GM12878 (cell line): ENCODE measurements around the gene SLC9A8.

Experiments used
- EP300 ChIP-seq, 2 experiments: fragments of 150-350 bp in 1 of 2; IDR thresholded peaks; 2 replicates each; pipeline ENCODE4 v1.6.1; 2011 to 2012; ENCODE audit warnings: low read depth in 2 of 2, low read length in 2 of 2, borderline replicate concordance in 1 of 2, improper control_type of control experiment in 1 of 2, inconsistent platforms in 1 of 2; ENCODE audit not compliant: control insufficient read depth in 1 of 2
- MAX ChIP-seq: IDR thresholded peaks from 2 replicates; pipeline ENCODE4 v1.6.1; 2012; ENCODE audit warnings: low read depth, low read length, improper control_type of control experiment
- MEF2A ChIP-seq: IDR thresholded peaks from 2 replicates; pipeline ENCODE4 v1.6.1; 2011; ENCODE audit warnings: low read depth, mild to moderate bottlenecking, low read length, moderate library complexity; ENCODE audit not compliant: insufficient read depth
- MEF2B ChIP-seq: fragments of 450-650 bp; IDR thresholded peaks from 2 replicates; pipeline ENCODE4 v1.6.1; 2018; ENCODE audit warnings: mild to moderate bottlenecking, moderate library complexity; ENCODE audit not compliant: partially characterized antibody, poor library complexity, severe bottlenecking
- MYC ChIP-seq: IDR thresholded peaks from 2 replicates; pipeline ENCODE4 v1.6.1; 2011; ENCODE audit warnings: mild to moderate bottlenecking, low read length, moderate library complexity, inconsistent platforms; ENCODE audit not compliant: insufficient read depth, insufficient replicate concordance, insufficient read length, severe bottlenecking
- NFYB ChIP-seq: IDR thresholded peaks from 2 replicates; pipeline ENCODE4 v1.6.1; 2011; ENCODE audit warnings: low read depth, mild to moderate bottlenecking, low read length, improper control_type of control experiment, moderate library complexity; ENCODE audit not compliant: insufficient read depth
- POLR2A ChIP-seq: IDR thresholded peaks from 2 replicates; pipeline ENCODE4 v1.6.1; 2011; ENCODE audit warnings: low read depth, mild to moderate bottlenecking, low read length
- RAD21 ChIP-seq: IDR thresholded peaks from 2 replicates; pipeline ENCODE4 v1.6.1; 2011; ENCODE audit warnings: mild to moderate bottlenecking, low read depth, low read length, moderate library complexity; ENCODE audit not compliant: insufficient read depth
- TAF1 ChIP-seq: IDR thresholded peaks from 2 replicates; pipeline ENCODE4 v1.6.1; 2011; ENCODE audit warnings: mild to moderate bottlenecking, low read depth, low read length, borderline replicate concordance
- TARDBP ChIP-seq: IDR thresholded peaks from 2 replicates; pipeline ENCODE4 v1.6.1; 2016; ENCODE audit warnings: borderline replicate concordance
- YY1 ChIP-seq: IDR thresholded peaks from 2 replicates; pipeline ENCODE4 v1.6.1; 2011; ENCODE audit warnings: low read depth, mild to moderate bottlenecking, low read length
- TF ChIP-seq, protein P1 (sequence below), 3 experiments: IDR thresholded peaks in 2 of 3; conservative IDR thresholded peaks in 1 of 3; 2 replicates each; pipeline ENCODE4 v1.5.1; 2011; ENCODE audit warnings: low read depth in 3 of 3, low read length in 3 of 3, mild to moderate bottlenecking in 3 of 3, control low read depth in 2 of 3, moderate library complexity in 2 of 3, inconsistent platforms in 1 of 3, mixed read lengths in 1 of 3; ENCODE audit not compliant: control insufficient read depth in 2 of 3, insufficient read depth in 1 of 3; ENCODE audit errors: extremely low read depth in 1 of 3
- TF ChIP-seq, protein P2 (sequence below): fragments of 450-650 bp; IDR thresholded peaks from 2 replicates; pipeline ENCODE4 v1.6.1; 2017; ENCODE audit warnings: mild to moderate bottlenecking, moderate library complexity
- TF ChIP-seq, protein P3 (sequence below): fragments of 450-650 bp; IDR thresholded peaks from 2 replicates; pipeline ENCODE4 v1.6.1; 2017; ENCODE audit warnings: antibody characterized with exemption, mild to moderate bottlenecking, moderate library complexity

- TF ChIP-seq RAD21 (peak; percentile 81), MAX (no peak), YY1 (peak; percentile 73; the same call in 1 of the 2 replicates), TARDBP (no peak), MEF2B (no peak), NFYB (no peak), MYC (no peak), POLR2A (no peak), EP300 (IDR thresholded peaks at IDR 0.05; ENCODE audit: borderline replicate concordance in 1 of 2, control insufficient read depth in 1 of 2, low read depth in 2 of 2, low read length in 2 of 2) (no peak), TAF1 (no peak), MEF2A (no peak)
- TF ChIP-seq, protein P1, sequence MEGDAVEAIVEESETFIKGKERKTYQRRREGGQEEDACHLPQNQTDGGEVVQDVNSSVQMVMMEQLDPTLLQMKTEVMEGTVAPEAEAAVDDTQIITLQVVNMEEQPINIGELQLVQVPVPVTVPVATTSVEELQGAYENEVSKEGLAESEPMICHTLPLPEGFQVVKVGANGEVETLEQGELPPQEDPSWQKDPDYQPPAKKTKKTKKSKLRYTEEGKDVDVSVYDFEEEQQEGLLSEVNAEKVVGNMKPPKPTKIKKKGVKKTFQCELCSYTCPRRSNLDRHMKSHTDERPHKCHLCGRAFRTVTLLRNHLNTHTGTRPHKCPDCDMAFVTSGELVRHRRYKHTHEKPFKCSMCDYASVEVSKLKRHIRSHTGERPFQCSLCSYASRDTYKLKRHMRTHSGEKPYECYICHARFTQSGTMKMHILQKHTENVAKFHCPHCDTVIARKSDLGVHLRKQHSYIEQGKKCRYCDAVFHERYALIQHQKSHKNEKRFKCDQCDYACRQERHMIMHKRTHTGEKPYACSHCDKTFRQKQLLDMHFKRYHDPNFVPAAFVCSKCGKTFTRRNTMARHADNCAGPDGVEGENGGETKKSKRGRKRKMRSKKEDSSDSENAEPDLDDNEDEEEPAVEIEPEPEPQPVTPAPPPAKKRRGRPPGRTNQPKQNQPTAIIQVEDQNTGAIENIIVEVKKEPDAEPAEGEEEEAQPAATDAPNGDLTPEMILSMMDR (IDR thresholded peaks at IDR 0.05 in 2 of 3, conservative IDR thresholded peaks at IDR 0.05 in 1 of 3; ENCODE audit: control insufficient read depth in 2 of 3, extremely low read depth in 1 of 3, insufficient read depth in 1 of 3, low read depth in 3 of 3, low read length in 3 of 3) = peak; percentile 85 to 90 (median 88)
- TF ChIP-seq, protein P2, sequence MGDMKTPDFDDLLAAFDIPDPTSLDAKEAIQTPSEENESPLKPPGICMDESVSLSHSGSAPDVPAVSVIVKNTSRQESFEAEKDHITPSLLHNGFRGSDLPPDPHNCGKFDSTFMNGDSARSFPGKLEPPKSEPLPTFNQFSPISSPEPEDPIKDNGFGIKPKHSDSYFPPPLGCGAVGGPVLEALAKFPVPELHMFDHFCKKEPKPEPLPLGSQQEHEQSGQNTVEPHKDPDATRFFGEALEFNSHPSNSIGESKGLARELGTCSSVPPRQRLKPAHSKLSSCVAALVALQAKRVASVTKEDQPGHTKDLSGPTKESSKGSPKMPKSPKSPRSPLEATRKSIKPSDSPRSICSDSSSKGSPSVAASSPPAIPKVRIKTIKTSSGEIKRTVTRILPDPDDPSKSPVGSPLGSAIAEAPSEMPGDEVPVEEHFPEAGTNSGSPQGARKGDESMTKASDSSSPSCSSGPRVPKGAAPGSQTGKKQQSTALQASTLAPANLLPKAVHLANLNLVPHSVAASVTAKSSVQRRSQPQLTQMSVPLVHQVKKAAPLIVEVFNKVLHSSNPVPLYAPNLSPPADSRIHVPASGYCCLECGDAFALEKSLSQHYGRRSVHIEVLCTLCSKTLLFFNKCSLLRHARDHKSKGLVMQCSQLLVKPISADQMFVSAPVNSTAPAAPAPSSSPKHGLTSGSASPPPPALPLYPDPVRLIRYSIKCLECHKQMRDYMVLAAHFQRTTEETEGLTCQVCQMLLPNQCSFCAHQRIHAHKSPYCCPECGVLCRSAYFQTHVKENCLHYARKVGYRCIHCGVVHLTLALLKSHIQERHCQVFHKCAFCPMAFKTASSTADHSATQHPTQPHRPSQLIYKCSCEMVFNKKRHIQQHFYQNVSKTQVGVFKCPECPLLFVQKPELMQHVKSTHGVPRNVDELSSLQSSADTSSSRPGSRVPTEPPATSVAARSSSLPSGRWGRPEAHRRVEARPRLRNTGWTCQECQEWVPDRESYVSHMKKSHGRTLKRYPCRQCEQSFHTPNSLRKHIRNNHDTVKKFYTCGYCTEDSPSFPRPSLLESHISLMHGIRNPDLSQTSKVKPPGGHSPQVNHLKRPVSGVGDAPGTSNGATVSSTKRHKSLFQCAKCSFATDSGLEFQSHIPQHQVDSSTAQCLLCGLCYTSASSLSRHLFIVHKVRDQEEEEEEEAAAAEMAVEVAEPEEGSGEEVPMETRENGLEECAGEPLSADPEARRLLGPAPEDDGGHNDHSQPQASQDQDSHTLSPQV = no peak
- TF ChIP-seq, protein P3, sequence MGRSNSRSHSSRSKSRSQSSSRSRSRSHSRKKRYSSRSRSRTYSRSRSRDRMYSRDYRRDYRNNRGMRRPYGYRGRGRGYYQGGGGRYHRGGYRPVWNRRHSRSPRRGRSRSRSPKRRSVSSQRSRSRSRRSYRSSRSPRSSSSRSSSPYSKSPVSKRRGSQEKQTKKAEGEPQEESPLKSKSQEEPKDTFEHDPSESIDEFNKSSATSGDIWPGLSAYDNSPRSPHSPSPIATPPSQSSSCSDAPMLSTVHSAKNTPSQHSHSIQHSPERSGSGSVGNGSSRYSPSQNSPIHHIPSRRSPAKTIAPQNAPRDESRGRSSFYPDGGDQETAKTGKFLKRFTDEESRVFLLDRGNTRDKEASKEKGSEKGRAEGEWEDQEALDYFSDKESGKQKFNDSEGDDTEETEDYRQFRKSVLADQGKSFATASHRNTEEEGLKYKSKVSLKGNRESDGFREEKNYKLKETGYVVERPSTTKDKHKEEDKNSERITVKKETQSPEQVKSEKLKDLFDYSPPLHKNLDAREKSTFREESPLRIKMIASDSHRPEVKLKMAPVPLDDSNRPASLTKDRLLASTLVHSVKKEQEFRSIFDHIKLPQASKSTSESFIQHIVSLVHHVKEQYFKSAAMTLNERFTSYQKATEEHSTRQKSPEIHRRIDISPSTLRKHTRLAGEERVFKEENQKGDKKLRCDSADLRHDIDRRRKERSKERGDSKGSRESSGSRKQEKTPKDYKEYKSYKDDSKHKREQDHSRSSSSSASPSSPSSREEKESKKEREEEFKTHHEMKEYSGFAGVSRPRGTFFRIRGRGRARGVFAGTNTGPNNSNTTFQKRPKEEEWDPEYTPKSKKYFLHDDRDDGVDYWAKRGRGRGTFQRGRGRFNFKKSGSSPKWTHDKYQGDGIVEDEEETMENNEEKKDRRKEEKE = no peak
These were observed 115.9 kb downstream of the SLC9A8 start for GRCh38 chr20:49928411-49929141.
